NCI-H128 (cell line): Measurements from ENCODE around the gene CCDC122.

Experiments
- DNase-seq: peaks from one replicate; lab custom pipeline; 2025; ENCODE audit not compliant: unreplicated experiment; lab: John Stamatoyannopoulos, UW

Gene CCDC122

GRCh38 chr13:43804461-43805070 lies 75.0 kb downstream of the CCDC122 start:
- peak; percentile 63 for DNase-seq

GRCh38 chr13:43802511-43802910 lies 77.0 kb downstream of the CCDC122 start:
- DNase-seq: no peak

DNA sequence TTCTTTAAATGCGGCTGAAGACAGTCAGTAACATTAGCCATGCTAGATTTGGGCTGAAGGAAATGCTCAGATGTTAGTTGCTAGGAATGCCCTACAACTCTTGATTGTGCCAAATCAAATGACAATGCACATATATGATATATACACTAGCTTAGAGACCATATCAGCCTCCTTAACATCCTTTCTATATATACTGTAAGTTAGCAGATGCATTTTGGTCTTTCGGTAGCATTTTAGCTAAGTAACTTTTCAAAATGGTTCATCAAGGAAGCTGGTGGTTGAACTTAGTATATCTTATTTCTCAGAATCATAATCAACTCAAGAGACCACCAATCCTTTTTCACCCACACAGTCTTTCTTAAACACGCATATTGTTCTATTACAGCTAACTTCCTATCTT lies 78.7 kb downstream of the CCDC122 start:
- DNase-seq: no peak

DNA sequence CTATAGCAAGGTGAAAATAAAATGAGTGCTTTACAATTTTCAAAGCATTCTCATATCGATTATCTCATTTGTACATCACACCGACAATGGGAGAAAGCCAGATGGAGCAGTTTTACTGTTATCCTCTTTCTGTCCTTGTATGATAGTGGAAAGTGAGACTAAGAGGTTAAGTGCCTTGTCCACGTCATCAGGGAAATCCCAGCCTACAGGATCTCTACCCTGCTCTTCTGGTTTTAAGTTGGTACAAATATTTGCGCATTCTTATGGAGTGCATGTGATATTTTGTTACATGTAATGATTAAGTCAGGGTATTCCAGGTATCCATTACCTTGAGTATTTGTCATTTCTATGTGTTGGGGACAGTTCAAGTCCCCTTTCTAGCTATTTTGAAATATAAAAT lies 80.3 kb downstream of the CCDC122 start:
- DNase-seq: no peak

DNA sequence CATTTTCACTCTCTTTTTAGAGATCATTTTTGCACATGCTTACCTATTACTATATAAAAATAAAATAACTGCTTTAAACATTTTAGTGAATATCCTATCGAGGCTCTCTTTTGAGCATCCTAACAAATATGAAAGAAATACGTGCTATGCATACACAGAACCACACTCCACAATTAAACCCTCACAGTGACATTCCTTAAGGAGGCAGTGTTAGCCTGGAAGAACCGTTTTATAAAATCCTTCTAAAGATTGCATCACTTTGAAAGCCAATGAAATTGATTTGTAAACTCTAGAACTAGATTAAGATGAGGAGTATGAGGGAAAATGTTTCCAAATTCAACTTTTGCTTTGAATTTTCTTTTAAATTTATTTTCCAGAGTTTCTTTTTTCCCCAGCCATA lies 81.7 kb downstream of the CCDC122 start:
- no peak for DNase-seq

GRCh38 chr13:43797159-43797558 lies 82.4 kb downstream of the CCDC122 start:
- DNase-seq: no peak

DNA sequence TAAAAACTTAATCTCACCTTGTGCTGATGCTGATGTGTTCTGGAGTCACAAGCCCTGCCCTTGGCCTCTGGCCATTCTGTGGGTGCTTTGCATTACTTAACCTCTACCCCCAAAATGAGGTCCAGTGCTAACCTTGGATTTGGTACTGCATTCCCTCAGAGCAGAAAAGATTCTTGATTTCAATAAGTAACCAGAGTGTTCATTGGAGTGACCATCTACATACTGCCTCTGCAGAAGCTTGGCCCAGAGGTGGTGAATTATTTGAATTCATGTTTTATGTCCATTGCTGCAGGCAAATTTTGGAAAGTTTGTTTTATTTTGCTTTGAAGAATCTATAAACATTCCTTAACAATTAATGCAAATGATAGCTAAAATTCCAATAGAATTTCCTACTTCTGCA lies 85.1 kb downstream of the CCDC122 start:
- no peak for DNase-seq

GRCh38 chr13:43792076-43792881 lies 87.3 kb downstream of the CCDC122 start:
- DNase-seq: no peak

DNA sequence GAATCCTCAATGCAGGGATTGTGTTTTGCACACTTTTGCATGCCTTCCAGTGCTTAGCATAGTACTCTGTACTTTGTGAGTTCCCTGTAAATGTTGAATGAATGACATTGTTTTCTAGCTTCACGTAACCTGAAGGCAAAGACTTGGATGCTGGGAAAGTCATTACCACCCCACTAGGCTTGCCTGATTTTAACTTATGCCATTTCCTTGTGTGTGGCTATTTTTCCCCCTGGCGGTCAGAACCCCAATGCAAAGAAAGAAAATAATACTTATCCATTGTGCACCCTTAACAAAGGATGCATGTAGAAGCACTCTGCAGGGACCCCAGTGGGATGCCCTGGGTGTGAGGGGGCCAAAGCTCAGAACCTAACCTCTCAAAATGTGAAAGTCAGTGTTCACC lies 91.5 kb downstream of the CCDC122 start:
- no peak for DNase-seq

DNA sequence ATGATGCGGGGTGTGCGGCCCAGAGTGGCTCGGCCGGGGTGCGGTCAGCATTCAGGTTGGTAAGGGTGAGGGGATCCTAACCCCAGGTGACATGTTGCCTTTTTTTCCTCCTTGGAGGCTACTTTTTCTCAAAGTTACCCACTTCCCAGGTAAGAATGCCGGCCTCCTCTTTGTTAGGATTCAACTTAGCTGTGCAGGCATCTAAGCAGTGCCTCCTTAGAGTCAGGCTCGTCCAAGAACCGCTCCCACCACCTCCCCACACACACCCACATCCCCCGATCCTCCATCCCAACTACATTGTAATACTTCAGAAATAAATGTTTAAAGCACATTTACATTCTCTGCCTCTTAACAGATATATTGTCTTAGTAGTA lies 92.0 kb downstream of the CCDC122 start:
- DNase-seq: no peak

GRCh38 chr13:43786766-43787517 lies 92.6 kb downstream of the CCDC122 start, which contains the start of gene ENOX1:
ENOX1 (minus strand) TSS chr13:43786972.
- DNase-seq: peak; percentile 52

- DNase-seq: no peak
These were observed 93.1 kb downstream of the CCDC122 start for GRCh38 chr13:43786472-43786765.
